Measurements from ENCODE around the gene FAM204A. TPM values are rescaled to one million over a fixed set of nuclear protein-coding genes. Genes with fewer than 3 reads are reported as not detected.

The FAM204A gene
- total RNA-seq, 5 donors from 2014 or later (not counting 1 experiment from before 2014, with no cell fraction given): 57.1 to 63.3 (median 58.0) TPM

GRCh38 chr10:118278649-118279048, 63.5 kb downstream of the FAM204A start:
- no peaks in the 10 kb centered on the region for H3K36me3 Mint-ChIP-seq
- POLR2A ChIA-PET: no interaction called here
- CTCF ChIA-PET: no interaction called here
- H3K4me3 Mint-ChIP-seq: no peak overlapping the region
- no peaks in the 10 kb centered on the region for H3K4me1 Mint-ChIP-seq
- Histone ChIP-seq H3K27me3 (replicated peaks in 1 of 2; ENCODE audit: control insufficient read depth in 2 of 2, extremely low read depth in 1 of 2, insufficient read depth in 2 of 2, low read length in 1 of 2) (peaks cover 5% of the 10 kb centered on the region in 2 experiments), H3K4me1 (ENCODE audit: control insufficient read depth in 1 of 2, extremely low read depth in 1 of 2, insufficient read depth in 2 of 2, low read length in 2 of 2) (no peaks in the 10 kb centered on the region), H3K9me3 (no peaks in the 10 kb centered on the region), H3K27ac (ENCODE audit: low read length) (no peak overlapping the region), H3K4me3 (ENCODE audit: control insufficient read depth in 1 of 2, extremely low read depth in 1 of 2, low read length in 1 of 2) (no peak overlapping the region), H3K36me3 (ENCODE audit: control insufficient read depth in 2 of 2, extremely low read depth in 1 of 2, insufficient read depth in 1 of 2, low read length in 1 of 2) (no peaks in the 10 kb centered on the region)
- no peak for DNase-seq
- ATAC-seq (replicated peaks in 1 of 4): no peak
- H3K27ac Mint-ChIP-seq: no peak overlapping the region
- H3K9me3 Mint-ChIP-seq: peaks cover 0 to 11% (median 3%) of the 10 kb centered on the region in 3 donors
- peaks cover 4 to 15% of the 10 kb centered on the region in 2 donors for H3K27me3 Mint-ChIP-seq

GRCh38 chr10:118277871-118278270, 64.3 kb downstream of the FAM204A start:
- peaks cover 5 to 7% of the 10 kb centered on the region in 2 experiments for H3K27me3 ChIP-seq (replicated peaks in 1 of 2; ENCODE audit: control insufficient read depth in 2 of 2, extremely low read depth in 1 of 2, insufficient read depth in 2 of 2, low read length in 1 of 2)
- H3K27me3 Mint-ChIP-seq: peaks cover 4 to 12% of the 10 kb centered on the region in 2 donors
- H3K4me3 Mint-ChIP-seq: no peak overlapping the region
- CTCF ChIA-PET: no interaction called here
- H3K4me1 Mint-ChIP-seq: no peaks in the 10 kb centered on the region
- no peaks in the 10 kb centered on the region for H3K9me3 ChIP-seq
- H3K4me3 ChIP-seq (ENCODE audit: control insufficient read depth in 1 of 2, extremely low read depth in 1 of 2, low read length in 1 of 2): no peak overlapping the region
- no CpG with 5 or more reads among the region's 2 CpGs for WGBS (ENCODE audit: insufficient coverage)
- H3K27ac Mint-ChIP-seq: no peak overlapping the region
- POLR2A ChIA-PET: no interaction called here
- H3K36me3 ChIP-seq (ENCODE audit: control insufficient read depth in 2 of 2, extremely low read depth in 1 of 2, insufficient read depth in 1 of 2, low read length in 1 of 2): no peaks in the 10 kb centered on the region
- ATAC-seq (replicated peaks in 1 of 4) (no peak), DNase-seq (no peak)
- no peaks in the 10 kb centered on the region for H3K4me1 ChIP-seq (ENCODE audit: control insufficient read depth in 1 of 2, extremely low read depth in 1 of 2, insufficient read depth in 2 of 2, low read length in 2 of 2)
- H3K9me3 Mint-ChIP-seq: peaks cover 0 to 11% (median 3%) of the 10 kb centered on the region in 3 donors
- no peaks in the 10 kb centered on the region for H3K36me3 Mint-ChIP-seq
- no peak overlapping the region for H3K27ac ChIP-seq (ENCODE audit: low read length)

DNA sequence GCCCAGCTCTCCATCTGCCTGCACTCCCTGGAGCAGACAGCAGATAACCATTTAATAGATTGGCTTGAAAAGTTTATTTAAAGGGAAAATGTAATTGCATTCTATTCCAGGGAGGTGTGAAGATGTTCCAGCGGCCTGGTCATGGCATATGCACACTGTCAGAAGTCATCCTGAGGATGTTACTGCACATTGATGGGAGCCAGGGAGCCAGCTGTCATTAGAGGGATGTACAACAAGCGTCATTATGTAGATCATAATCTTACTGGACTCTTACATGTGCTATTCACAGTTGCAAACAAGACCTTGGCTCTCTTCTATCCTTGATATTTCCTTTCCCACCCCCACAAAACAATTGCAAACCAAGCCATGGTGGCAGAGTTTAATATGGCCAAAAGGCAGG, 65.4 kb downstream of the FAM204A start:
- no peaks in the 10 kb centered on the region for H3K9me3 ChIP-seq
- H3K27ac ChIP-seq (ENCODE audit: low read length): no peak overlapping the region
- no peaks in the 10 kb centered on the region for H3K4me1 ChIP-seq (ENCODE audit: control insufficient read depth in 1 of 2, extremely low read depth in 1 of 2, insufficient read depth in 2 of 2, low read length in 2 of 2)
- H3K4me3 Mint-ChIP-seq: no peak overlapping the region
- no peaks in the 10 kb centered on the region for H3K4me1 Mint-ChIP-seq
- no peak overlapping the region for H3K27ac Mint-ChIP-seq
- DNase-seq: no peak
- ChIA-PET POLR2A (no interaction called here), CTCF (no interaction called here)
- no peaks in the 10 kb centered on the region for H3K36me3 ChIP-seq (ENCODE audit: control insufficient read depth in 2 of 2, extremely low read depth in 1 of 2, insufficient read depth in 1 of 2, low read length in 1 of 2)
- no peak overlapping the region for H3K4me3 ChIP-seq (ENCODE audit: control insufficient read depth in 1 of 2, extremely low read depth in 1 of 2, low read length in 1 of 2)
- 33% methylated on average over 1 of the region's 2 CpGs for WGBS (ENCODE audit: insufficient coverage)
- H3K36me3 Mint-ChIP-seq: no peaks in the 10 kb centered on the region
- no peak for ATAC-seq (replicated peaks in 1 of 4)
- peaks cover 13 to 14% of the 10 kb centered on the region in 2 experiments for H3K27me3 ChIP-seq (replicated peaks in 1 of 2; ENCODE audit: control insufficient read depth in 2 of 2, extremely low read depth in 1 of 2, insufficient read depth in 2 of 2, low read length in 1 of 2)
- H3K9me3 Mint-ChIP-seq: peaks cover 0 to 11% (median 3%) of the 10 kb centered on the region in 3 donors
- H3K27me3 Mint-ChIP-seq: peaks cover 8 to 16% of the 10 kb centered on the region in 2 donors

DNA sequence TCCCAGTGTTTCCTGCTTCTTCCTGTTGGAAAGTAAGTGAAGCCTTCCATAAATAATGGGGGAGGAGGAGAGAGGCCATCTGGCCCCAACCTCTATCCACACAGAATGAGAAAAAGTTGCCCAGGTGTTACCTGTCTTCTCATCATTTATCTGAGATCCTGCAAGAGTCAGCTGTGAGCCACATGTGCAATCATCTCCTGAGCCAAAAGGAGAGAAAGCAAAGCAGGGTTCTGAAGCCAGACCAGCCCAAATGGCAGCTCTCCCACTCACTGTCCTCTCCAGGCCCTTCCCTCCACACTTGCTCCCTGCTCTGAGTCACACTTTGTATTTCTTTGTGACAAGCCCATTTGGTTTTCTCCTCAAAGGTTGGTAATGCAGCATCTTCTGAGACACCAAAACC, 65.9 kb downstream of the FAM204A start:
- Histone ChIP-seq H3K27me3 (replicated peaks in 1 of 2; ENCODE audit: control insufficient read depth in 2 of 2, extremely low read depth in 1 of 2, insufficient read depth in 2 of 2, low read length in 1 of 2) (peaks cover 16 to 18% of the 10 kb centered on the region in 2 experiments), H3K36me3 (ENCODE audit: control insufficient read depth in 2 of 2, extremely low read depth in 1 of 2, insufficient read depth in 1 of 2, low read length in 1 of 2) (no peaks in the 10 kb centered on the region), H3K4me3 (ENCODE audit: control insufficient read depth in 1 of 2, extremely low read depth in 1 of 2, low read length in 1 of 2) (no peak overlapping the region), H3K27ac (ENCODE audit: low read length) (no peak overlapping the region), H3K9me3 (no peaks in the 10 kb centered on the region), H3K4me1 (ENCODE audit: control insufficient read depth in 1 of 2, extremely low read depth in 1 of 2, insufficient read depth in 2 of 2, low read length in 2 of 2) (no peaks in the 10 kb centered on the region)
- no peak overlapping the region for H3K4me3 Mint-ChIP-seq
- H3K27me3 Mint-ChIP-seq: peaks cover 8 to 20% of the 10 kb centered on the region in 2 donors
- POLR2A ChIA-PET: no interaction called here
- CTCF ChIA-PET: no interaction called here
- H3K9me3 Mint-ChIP-seq: peaks cover 0 to 11% (median 3%) of the 10 kb centered on the region in 3 donors
- no peak overlapping the region for H3K27ac Mint-ChIP-seq
- no peaks in the 10 kb centered on the region for H3K4me1 Mint-ChIP-seq
- no peak for ATAC-seq (replicated peaks in 1 of 4)
- DNase-seq: no peak
- no peaks in the 10 kb centered on the region for H3K36me3 Mint-ChIP-seq

- ChIA-PET CTCF (no interaction called here), POLR2A (no interaction called here)
- Mint-ChIP-seq H3K4me3 (no peak overlapping the region), H3K36me3 (no peaks in the 10 kb centered on the region), H3K9me3 (peaks cover 0 to 4% (median 3%) of the 10 kb centered on the region in 3 donors), H3K27me3 (peaks cover 8 to 18% of the 10 kb centered on the region in 2 donors), H3K4me1 (no peaks in the 10 kb centered on the region), H3K27ac (no peak overlapping the region)
- Histone ChIP-seq H3K4me1 (ENCODE audit: control insufficient read depth in 1 of 2, extremely low read depth in 1 of 2, insufficient read depth in 2 of 2, low read length in 2 of 2) (no peaks in the 10 kb centered on the region), H3K27ac (ENCODE audit: low read length) (no peak overlapping the region), H3K4me3 (ENCODE audit: control insufficient read depth in 1 of 2, extremely low read depth in 1 of 2, low read length in 1 of 2) (no peak overlapping the region), H3K36me3 (ENCODE audit: control insufficient read depth in 2 of 2, extremely low read depth in 1 of 2, insufficient read depth in 1 of 2, low read length in 1 of 2) (no peaks in the 10 kb centered on the region), H3K9me3 (no peaks in the 10 kb centered on the region), H3K27me3 (replicated peaks in 1 of 2; ENCODE audit: control insufficient read depth in 2 of 2, extremely low read depth in 1 of 2, insufficient read depth in 2 of 2, low read length in 1 of 2) (peaks cover 19 to 22% of the 10 kb centered on the region in 2 experiments)
- no peak for ATAC-seq (replicated peaks in 1 of 4)
- no peak for DNase-seq
- WGBS (ENCODE audit: insufficient coverage): no CpG with 5 or more reads among the region's 1 CpG
Observed at GRCh38 chr10:118273662-118274061, 68.5 kb downstream of the FAM204A start.

- ChIA-PET POLR2A (no interaction called here), CTCF (no interaction called here)
- no peak for ATAC-seq (replicated peaks in 1 of 4)
- Mint-ChIP-seq H3K9me3 (peaks cover 0 to 4% (median 3%) of the 10 kb centered on the region in 3 donors), H3K4me3 (no peak overlapping the region), H3K27ac (no peak overlapping the region), H3K4me1 (no peaks in the 10 kb centered on the region), H3K27me3 (peaks cover 13 to 27% of the 10 kb centered on the region in 2 donors), H3K36me3 (no peaks in the 10 kb centered on the region)
- Histone ChIP-seq H3K36me3 (ENCODE audit: control insufficient read depth in 2 of 2, extremely low read depth in 1 of 2, insufficient read depth in 1 of 2, low read length in 1 of 2) (no peaks in the 10 kb centered on the region), H3K9me3 (no peaks in the 10 kb centered on the region), H3K4me1 (ENCODE audit: control insufficient read depth in 1 of 2, extremely low read depth in 1 of 2, insufficient read depth in 2 of 2, low read length in 2 of 2) (no peaks in the 10 kb centered on the region), H3K27me3 (replicated peaks in 1 of 2; ENCODE audit: control insufficient read depth in 2 of 2, extremely low read depth in 1 of 2, insufficient read depth in 2 of 2, low read length in 1 of 2) (peaks cover 19 to 25% of the 10 kb centered on the region in 2 experiments), H3K4me3 (ENCODE audit: control insufficient read depth in 1 of 2, extremely low read depth in 1 of 2, low read length in 1 of 2) (no peak overlapping the region), H3K27ac (ENCODE audit: low read length) (no peak overlapping the region)
- no CpG with 5 or more reads among the region's 4 CpGs for WGBS (ENCODE audit: insufficient coverage)
- no peak for DNase-seq
Observed at GRCh38 chr10:118272767-118273166, 69.4 kb downstream of the FAM204A start.

DNA sequence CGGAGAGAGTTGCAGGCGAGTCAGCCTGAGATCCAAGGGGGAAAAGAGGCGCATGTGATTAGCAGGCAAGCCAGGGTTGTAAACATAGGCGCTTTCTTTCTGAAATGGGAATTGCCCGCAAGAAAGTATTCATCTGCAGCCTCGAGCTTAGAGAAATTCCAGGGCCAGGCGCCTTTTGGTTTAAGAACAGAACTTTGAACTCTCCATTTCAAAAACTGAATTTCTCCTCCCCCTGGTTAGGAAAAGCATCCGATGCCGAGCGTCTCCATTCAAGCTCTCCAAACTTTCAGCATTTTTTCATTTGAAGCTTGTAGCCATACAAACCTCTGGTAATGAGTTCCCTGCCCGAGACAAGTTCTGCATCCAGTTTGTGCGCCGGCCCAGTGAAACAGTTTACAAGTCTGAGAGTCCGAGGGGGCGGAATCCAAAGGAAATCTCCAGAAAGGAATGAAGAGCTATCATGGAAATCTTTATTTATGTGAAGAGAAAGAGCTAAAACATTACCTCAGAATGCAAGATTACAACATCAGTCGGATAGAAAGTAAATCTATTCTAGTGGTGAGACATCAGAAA, 69.9 kb downstream of the FAM204A start:
- no peak overlapping the region for H3K4me3 ChIP-seq (ENCODE audit: control insufficient read depth in 1 of 2, extremely low read depth in 1 of 2, low read length in 1 of 2)
- H3K36me3 ChIP-seq (ENCODE audit: control insufficient read depth in 2 of 2, extremely low read depth in 1 of 2, insufficient read depth in 1 of 2, low read length in 1 of 2): no peaks in the 10 kb centered on the region
- peaks cover 16 to 32% of the 10 kb centered on the region in 2 donors for H3K27me3 Mint-ChIP-seq
- ChIA-PET CTCF (no interaction called here), POLR2A (no interaction called here)
- H3K4me1 Mint-ChIP-seq: no peaks in the 10 kb centered on the region
- peaks cover 19 to 25% of the 10 kb centered on the region in 2 experiments for H3K27me3 ChIP-seq (replicated peaks in 1 of 2; ENCODE audit: control insufficient read depth in 2 of 2, extremely low read depth in 1 of 2, insufficient read depth in 2 of 2, low read length in 1 of 2)
- H3K4me1 ChIP-seq (ENCODE audit: control insufficient read depth in 1 of 2, extremely low read depth in 1 of 2, insufficient read depth in 2 of 2, low read length in 2 of 2): no peaks in the 10 kb centered on the region
- peaks cover 0 to under 1% (median under 1%) of the 10 kb centered on the region in 3 donors for H3K9me3 Mint-ChIP-seq
- no peak for DNase-seq
- 4% methylated on average over 3 of the region's 16 CpGs for WGBS (ENCODE audit: insufficient coverage)
- no peak overlapping the region for H3K27ac Mint-ChIP-seq
- no peaks in the 10 kb centered on the region for H3K36me3 Mint-ChIP-seq
- ATAC-seq (replicated peaks in 1 of 4): no peak
- no peaks in the 10 kb centered on the region for H3K9me3 ChIP-seq
- H3K4me3 Mint-ChIP-seq: no peak overlapping the region
- no peak overlapping the region for H3K27ac ChIP-seq (ENCODE audit: low read length)
